ENCODE results near the gene P2RY14. TPM values are rescaled to one million over a fixed set of nuclear protein-coding genes. Genes with fewer than 3 reads are reported as not detected.
A peak's percentile ranks its signal among the peaks of the same experiment; 100 is the strongest.

P2RY14 gene
- total RNA-seq, 4 donors from 2014 or later: 2.2 to 12.8 (median 6.4) TPM

DNA sequence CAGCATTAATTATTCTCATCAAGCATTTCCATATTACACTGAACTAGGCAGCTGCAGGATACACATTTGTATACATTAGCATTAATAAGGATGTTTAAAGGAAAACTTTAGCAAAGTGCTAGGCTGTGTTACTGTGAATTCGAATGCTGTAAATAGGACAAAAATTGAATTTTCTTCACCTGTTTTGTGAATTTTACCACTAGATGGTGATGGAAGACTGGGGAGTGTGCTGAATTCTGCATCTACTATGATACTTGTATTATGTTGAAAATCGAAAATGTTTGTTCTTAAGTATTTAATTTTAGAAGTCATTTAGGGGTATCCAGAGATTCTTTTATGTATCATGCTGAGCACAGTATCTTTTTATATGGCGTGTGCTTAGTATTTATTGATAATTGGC lies 12.3 kb upstream of the P2RY14 start:
- ATAC-seq (ENCODE audit: low FRiP score): no peak
- peak in 1 of 3 donors; percentile 18 for TF ChIP-seq CTCF (IDR thresholded peaks at IDR 0.05)
- no peak for DNase-seq (ENCODE audit: low spot score)

- DNase-seq (ENCODE audit: low spot score) (no peak), ATAC-seq (ENCODE audit: low FRiP score) (no peak)
- TF ChIP-seq CTCF (IDR thresholded peaks at IDR 0.05): no peak
Observed at GRCh38 chr3:151289445-151289844, 11.1 kb upstream of the P2RY14 start.

GRCh38 chr3:151285940-151286339 lies 7.6 kb upstream of the P2RY14 start:
- DNase-seq (ENCODE audit: low spot score): no peak
- no peak for ATAC-seq (ENCODE audit: low FRiP score)
- TF ChIP-seq CTCF (IDR thresholded peaks at IDR 0.05): no peak

GRCh38 chr3:151283907-151284461 lies 5.6 kb upstream of the P2RY14 start:
- DNase-seq (ENCODE audit: low spot score) (no peak), ATAC-seq (ENCODE audit: low FRiP score) (no peak)
- no peak for TF ChIP-seq CTCF (IDR thresholded peaks at IDR 0.05)

DNA sequence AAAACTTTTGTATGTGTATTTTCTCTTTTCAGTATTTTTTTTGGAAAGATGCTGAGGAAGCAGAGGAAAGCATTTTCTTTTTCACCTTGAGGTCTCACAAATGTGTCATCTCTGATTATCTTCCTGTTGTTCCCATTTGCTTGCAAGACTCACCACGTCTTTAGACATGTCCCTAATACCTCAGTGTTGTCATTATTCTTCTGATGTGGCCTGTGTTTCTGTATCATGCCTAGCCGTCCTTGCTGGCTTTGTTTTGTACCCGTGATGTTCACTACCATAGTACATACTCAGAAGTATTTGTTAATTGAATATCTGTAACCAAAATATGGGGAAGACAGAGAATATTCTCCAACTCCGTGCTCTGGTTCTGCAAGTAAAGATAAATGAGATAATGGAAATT lies 5.0 kb upstream of the P2RY14 start:
- no peak for TF ChIP-seq CTCF (IDR thresholded peaks at IDR 0.05)
- no peak for ATAC-seq (ENCODE audit: low FRiP score)

GRCh38 chr3:151282921-151283320 lies 4.6 kb upstream of the P2RY14 start:
- ATAC-seq (ENCODE audit: low FRiP score) (no peak), DNase-seq (ENCODE audit: low spot score) (no peak)
- peak in 2 of 3 donors; percentile 15 to 37 for TF ChIP-seq CTCF (IDR thresholded peaks at IDR 0.05)

More for the DNA sequence above, 5.0 kb upstream of the P2RY14 start:
- no peak for DNase-seq (ENCODE audit: low spot score)

- no peak for TF ChIP-seq CTCF (IDR thresholded peaks at IDR 0.05)
- ATAC-seq (ENCODE audit: low FRiP score) (no peak), DNase-seq (ENCODE audit: low spot score) (no peak)
Observed at GRCh38 chr3:151281671-151282324, 3.5 kb upstream of the P2RY14 start.

All from omental fat pad (tissue), 4 donors.